Endometrial microvascular endothelial cells (primary cell): ENCODE data around the gene NDUFS4. TPM values are rescaled to one million over a fixed set of nuclear protein-coding genes. Genes with fewer than 3 reads are reported as not detected.

Experiments
- total RNA-seq: library from RNA; depleted of rRNA; stranded (reverse); fragments of >200 nt; gene quantifications from one replicate; pipeline ENCODE4 v1.2.3, GENCODE V29; 2015; ENCODE audit errors: inconsistent ontology term

The NDUFS4 gene
- total RNA-seq, 1 donor from 2014 or later = 113 TPM

Other genes with a start within 250 kb of the NDUFS4 start
- gene FST, start 80.0 kb upstream of the NDUFS4 start, total RNA-seq = 51.8 TPM